WTC11 (cell line): ENCODE measurements around the gene GOSR2. TPM values are rescaled to one million over a fixed set of nuclear protein-coding genes. Genes with fewer than 3 reads are reported as not detected.
A peak's percentile ranks its signal among the peaks of the same experiment; 100 is the strongest.

Experiments used
- ELF4 ChIP-seq: sonication (generic); formaldehyde crosslinking; IDR thresholded peaks from 2 replicates; pipeline ENCODE4 v1.8.1; 2022; ENCODE audit warnings: low read depth, mild to moderate bottlenecking, moderate library complexity, missing genetic modification reagents
- EMX1 ChIP-seq: fragments of 250-450 bp; sonication (Bioruptor Pico); IDR thresholded peaks from 2 replicates; pipeline ENCODE4 v1.8.0; 2021; ENCODE audit warnings: mild to moderate bottlenecking
- ESRRA ChIP-seq: sonication (generic); formaldehyde crosslinking; IDR thresholded peaks from 2 replicates; pipeline ENCODE4 v1.8.1; 2022; ENCODE audit warnings: mild to moderate bottlenecking, missing genetic modification reagents, borderline replicate concordance
- IRF2 ChIP-seq: sonication (generic); formaldehyde crosslinking; IDR thresholded peaks from 2 replicates; pipeline ENCODE4 v1.8.0; 2022; ENCODE audit warnings: low read depth, missing genetic modification reagents, borderline replicate concordance
- MYBL2 ChIP-seq: sonication (generic); formaldehyde crosslinking; IDR thresholded peaks from 2 replicates; pipeline ENCODE4 v1.8.1; 2023; ENCODE audit warnings: mild to moderate bottlenecking, moderate library complexity, missing genetic modification reagents
- NFATC4 ChIP-seq: fragments of 250-450 bp; sonication (Bioruptor Pico); IDR thresholded peaks from 2 replicates; pipeline ENCODE4 v1.9.0; 2021; ENCODE audit warnings: mild to moderate bottlenecking
- NR3C1 ChIP-seq: sonication (generic); formaldehyde crosslinking; conservative IDR thresholded peaks from 2 replicates; pipeline ENCODE4 v1.8.1; 2023; ENCODE audit warnings: low read depth, mild to moderate bottlenecking, missing genetic modification reagents
- PRRX2 ChIP-seq: fragments of 250-450 bp; sonication (Bioruptor Pico); IDR thresholded peaks from 2 replicates; pipeline ENCODE4 v1.8.0; 2021; ENCODE audit warnings: mild to moderate bottlenecking
- SMAD4 ChIP-seq: sonication (generic); formaldehyde crosslinking; IDR thresholded peaks from 2 replicates; pipeline ENCODE4 v1.8.0; 2022; ENCODE audit warnings: mild to moderate bottlenecking, missing genetic modification reagents
- ZNF317 ChIP-seq: sonication (generic); formaldehyde crosslinking; IDR thresholded peaks from 2 replicates; pipeline ENCODE4 v1.8.1; 2023; ENCODE audit warnings: low read depth, mild to moderate bottlenecking, moderate library complexity, missing genetic modification reagents, borderline replicate concordance
- ZNF423 ChIP-seq: fragments of 250-450 bp; sonication (Bioruptor Pico); IDR thresholded peaks from 2 replicates; pipeline ENCODE4 v2.1.2; 2022; ENCODE audit warnings: mild to moderate bottlenecking, moderate library complexity
- total RNA-seq: library from RNA; stranded (reverse); gene quantifications from 3 replicates; pipeline ENCODE4 v1.2.3, GENCODE V29; 2021
- TF ChIP-seq, protein P1 (sequence below): fragments of 250-450 bp; sonication (Bioruptor Pico); IDR thresholded peaks from 2 replicates; pipeline ENCODE4 v1.9.0; 2021; ENCODE audit warnings: mild to moderate bottlenecking, borderline replicate concordance
- TF ChIP-seq, protein P2 (sequence below): sonication (generic); formaldehyde crosslinking; IDR thresholded peaks from 2 replicates; pipeline ENCODE4 v1.8.1; 2023; ENCODE audit warnings: mild to moderate bottlenecking, missing genetic modification reagents, borderline replicate concordance
- TF ChIP-seq, protein P3 (sequence below): sonication (generic); formaldehyde crosslinking; IDR thresholded peaks from 2 replicates; pipeline ENCODE4 v1.8.1; 2023; ENCODE audit warnings: mild to moderate bottlenecking, missing genetic modification reagents
- TF ChIP-seq, protein P4 (sequence below): sonication (generic); formaldehyde crosslinking; IDR thresholded peaks from 2 replicates; pipeline ENCODE4 v1.8.0; 2022; ENCODE audit warnings: missing genetic modification reagents
- TF ChIP-seq, protein P5 (sequence below): fragments of 250-450 bp; sonication (Bioruptor Pico); IDR thresholded peaks from 2 replicates; pipeline ENCODE4 v2.1.2; 2022; ENCODE audit warnings: mild to moderate bottlenecking, moderate library complexity
- TF ChIP-seq, protein P6 (sequence below): sonication (generic); formaldehyde crosslinking; IDR thresholded peaks from 2 replicates; pipeline ENCODE4 v1.8.1; 2022; ENCODE audit warnings: low read depth, missing genetic modification reagents, borderline replicate concordance
- TF ChIP-seq, protein P7 (sequence below): fragments of 250-450 bp; sonication (Bioruptor Pico); IDR thresholded peaks from 2 replicates; pipeline ENCODE4 v1.9.0; 2021; ENCODE audit warnings: moderate library complexity, mild to moderate bottlenecking, inconsistent platforms, borderline replicate concordance

The GOSR2 gene
- total RNA-seq, 1 experiment from 2014 or later = 45.8 TPM

DNA sequence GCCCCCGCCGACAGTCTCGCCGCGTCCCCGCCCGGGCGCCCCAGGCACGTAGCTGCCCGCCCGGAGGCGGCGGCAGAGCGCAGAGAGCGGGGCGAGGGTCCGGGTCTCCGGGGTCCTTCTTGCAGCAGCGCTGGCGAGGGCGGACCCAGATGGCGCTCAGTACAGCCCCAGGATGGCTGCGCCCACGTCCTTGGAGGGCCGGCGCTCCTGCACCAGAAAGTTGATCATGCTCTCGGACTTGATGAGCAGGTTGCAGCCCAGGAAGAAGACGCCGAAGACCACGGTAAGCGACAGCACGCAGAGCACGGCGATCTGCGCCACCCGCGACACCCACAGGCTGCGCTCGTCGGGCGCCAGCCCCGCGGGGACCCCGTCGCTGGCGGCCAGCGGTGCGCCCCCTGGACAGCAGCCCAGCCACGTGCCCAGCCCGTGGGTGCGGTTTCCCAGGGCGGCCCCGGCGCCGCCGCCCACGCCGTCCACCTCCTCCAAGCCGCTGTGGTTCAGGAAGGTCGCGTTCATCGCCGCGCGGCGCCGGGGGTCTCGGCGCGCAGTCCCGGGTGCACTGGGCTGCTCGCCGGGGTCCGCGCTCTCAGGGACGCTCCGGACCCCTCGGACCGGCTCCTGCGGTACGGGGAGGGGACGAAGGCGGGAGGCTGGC lies 55.7 kb downstream of the GOSR2 start (continued):
- TF ChIP-seq, protein P1, sequence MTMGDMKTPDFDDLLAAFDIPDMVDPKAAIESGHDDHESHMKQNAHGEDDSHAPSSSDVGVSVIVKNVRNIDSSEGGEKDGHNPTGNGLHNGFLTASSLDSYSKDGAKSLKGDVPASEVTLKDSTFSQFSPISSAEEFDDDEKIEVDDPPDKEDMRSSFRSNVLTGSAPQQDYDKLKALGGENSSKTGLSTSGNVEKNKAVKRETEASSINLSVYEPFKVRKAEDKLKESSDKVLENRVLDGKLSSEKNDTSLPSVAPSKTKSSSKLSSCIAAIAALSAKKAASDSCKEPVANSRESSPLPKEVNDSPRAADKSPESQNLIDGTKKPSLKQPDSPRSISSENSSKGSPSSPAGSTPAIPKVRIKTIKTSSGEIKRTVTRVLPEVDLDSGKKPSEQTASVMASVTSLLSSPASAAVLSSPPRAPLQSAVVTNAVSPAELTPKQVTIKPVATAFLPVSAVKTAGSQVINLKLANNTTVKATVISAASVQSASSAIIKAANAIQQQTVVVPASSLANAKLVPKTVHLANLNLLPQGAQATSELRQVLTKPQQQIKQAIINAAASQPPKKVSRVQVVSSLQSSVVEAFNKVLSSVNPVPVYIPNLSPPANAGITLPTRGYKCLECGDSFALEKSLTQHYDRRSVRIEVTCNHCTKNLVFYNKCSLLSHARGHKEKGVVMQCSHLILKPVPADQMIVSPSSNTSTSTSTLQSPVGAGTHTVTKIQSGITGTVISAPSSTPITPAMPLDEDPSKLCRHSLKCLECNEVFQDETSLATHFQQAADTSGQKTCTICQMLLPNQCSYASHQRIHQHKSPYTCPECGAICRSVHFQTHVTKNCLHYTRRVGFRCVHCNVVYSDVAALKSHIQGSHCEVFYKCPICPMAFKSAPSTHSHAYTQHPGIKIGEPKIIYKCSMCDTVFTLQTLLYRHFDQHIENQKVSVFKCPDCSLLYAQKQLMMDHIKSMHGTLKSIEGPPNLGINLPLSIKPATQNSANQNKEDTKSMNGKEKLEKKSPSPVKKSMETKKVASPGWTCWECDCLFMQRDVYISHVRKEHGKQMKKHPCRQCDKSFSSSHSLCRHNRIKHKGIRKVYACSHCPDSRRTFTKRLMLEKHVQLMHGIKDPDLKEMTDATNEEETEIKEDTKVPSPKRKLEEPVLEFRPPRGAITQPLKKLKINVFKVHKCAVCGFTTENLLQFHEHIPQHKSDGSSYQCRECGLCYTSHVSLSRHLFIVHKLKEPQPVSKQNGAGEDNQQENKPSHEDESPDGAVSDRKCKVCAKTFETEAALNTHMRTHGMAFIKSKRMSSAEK = no peak
- TF ChIP-seq MYBL2 (CRISPR knock-in tag) (peak; percentile 52; the same call in 1 of the 2 replicates), PRRX2 (CRISPR knock-in tag) (no peak), ZNF423 (CRISPR knock-in tag) (no peak), NFATC4 (CRISPR knock-in tag) (no peak), IRF2 (CRISPR knock-in tag) (no peak), EMX1 (CRISPR knock-in tag) (no peak), ZNF317 (0 out of 2 replicates have a peak, but pooled peaks have one; percentile 23), ELF4 (CRISPR knock-in tag) (no peak), NR3C1 (no peak), ESRRA (no peak), SMAD4 (CRISPR knock-in tag) (no peak)
- TF ChIP-seq, protein P2, sequence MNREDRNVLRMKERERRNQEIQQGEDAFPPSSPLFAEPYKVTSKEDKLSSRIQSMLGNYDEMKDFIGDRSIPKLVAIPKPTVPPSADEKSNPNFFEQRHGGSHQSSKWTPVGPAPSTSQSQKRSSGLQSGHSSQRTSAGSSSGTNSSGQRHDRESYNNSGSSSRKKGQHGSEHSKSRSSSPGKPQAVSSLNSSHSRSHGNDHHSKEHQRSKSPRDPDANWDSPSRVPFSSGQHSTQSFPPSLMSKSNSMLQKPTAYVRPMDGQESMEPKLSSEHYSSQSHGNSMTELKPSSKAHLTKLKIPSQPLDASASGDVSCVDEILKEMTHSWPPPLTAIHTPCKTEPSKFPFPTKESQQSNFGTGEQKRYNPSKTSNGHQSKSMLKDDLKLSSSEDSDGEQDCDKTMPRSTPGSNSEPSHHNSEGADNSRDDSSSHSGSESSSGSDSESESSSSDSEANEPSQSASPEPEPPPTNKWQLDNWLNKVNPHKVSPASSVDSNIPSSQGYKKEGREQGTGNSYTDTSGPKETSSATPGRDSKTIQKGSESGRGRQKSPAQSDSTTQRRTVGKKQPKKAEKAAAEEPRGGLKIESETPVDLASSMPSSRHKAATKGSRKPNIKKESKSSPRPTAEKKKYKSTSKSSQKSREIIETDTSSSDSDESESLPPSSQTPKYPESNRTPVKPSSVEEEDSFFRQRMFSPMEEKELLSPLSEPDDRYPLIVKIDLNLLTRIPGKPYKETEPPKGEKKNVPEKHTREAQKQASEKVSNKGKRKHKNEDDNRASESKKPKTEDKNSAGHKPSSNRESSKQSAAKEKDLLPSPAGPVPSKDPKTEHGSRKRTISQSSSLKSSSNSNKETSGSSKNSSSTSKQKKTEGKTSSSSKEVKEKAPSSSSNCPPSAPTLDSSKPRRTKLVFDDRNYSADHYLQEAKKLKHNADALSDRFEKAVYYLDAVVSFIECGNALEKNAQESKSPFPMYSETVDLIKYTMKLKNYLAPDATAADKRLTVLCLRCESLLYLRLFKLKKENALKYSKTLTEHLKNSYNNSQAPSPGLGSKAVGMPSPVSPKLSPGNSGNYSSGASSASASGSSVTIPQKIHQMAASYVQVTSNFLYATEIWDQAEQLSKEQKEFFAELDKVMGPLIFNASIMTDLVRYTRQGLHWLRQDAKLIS = no peak
- TF ChIP-seq, protein P3, sequence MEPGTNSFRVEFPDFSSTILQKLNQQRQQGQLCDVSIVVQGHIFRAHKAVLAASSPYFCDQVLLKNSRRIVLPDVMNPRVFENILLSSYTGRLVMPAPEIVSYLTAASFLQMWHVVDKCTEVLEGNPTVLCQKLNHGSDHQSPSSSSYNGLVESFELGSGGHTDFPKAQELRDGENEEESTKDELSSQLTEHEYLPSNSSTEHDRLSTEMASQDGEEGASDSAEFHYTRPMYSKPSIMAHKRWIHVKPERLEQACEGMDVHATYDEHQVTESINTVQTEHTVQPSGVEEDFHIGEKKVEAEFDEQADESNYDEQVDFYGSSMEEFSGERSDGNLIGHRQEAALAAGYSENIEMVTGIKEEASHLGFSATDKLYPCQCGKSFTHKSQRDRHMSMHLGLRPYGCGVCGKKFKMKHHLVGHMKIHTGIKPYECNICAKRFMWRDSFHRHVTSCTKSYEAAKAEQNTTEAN (CRISPR knock-in tag) = 0 out of 2 replicates have a peak, but pooled peaks have one; percentile 75
- TF ChIP-seq, protein P4, sequence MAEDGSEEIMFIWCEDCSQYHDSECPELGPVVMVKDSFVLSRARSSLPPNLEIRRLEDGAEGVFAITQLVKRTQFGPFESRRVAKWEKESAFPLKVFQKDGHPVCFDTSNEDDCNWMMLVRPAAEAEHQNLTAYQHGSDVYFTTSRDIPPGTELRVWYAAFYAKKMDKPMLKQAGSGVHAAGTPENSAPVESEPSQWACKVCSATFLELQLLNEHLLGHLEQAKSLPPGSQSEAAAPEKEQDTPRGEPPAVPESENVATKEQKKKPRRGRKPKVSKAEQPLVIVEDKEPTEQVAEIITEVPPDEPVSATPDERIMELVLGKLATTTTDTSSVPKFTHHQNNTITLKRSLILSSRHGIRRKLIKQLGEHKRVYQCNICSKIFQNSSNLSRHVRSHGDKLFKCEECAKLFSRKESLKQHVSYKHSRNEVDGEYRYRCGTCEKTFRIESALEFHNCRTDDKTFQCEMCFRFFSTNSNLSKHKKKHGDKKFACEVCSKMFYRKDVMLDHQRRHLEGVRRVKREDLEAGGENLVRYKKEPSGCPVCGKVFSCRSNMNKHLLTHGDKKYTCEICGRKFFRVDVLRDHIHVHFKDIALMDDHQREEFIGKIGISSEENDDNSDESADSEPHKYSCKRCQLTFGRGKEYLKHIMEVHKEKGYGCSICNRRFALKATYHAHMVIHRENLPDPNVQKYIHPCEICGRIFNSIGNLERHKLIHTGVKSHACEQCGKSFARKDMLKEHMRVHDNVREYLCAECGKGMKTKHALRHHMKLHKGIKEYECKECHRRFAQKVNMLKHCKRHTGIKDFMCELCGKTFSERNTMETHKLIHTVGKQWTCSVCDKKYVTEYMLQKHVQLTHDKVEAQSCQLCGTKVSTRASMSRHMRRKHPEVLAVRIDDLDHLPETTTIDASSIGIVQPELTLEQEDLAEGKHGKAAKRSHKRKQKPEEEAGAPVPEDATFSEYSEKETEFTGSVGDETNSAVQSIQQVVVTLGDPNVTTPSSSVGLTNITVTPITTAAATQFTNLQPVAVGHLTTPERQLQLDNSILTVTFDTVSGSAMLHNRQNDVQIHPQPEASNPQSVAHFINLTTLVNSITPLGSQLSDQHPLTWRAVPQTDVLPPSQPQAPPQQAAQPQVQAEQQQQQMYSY (CRISPR knock-in tag) = no peak
- TF ChIP-seq, protein P5, sequence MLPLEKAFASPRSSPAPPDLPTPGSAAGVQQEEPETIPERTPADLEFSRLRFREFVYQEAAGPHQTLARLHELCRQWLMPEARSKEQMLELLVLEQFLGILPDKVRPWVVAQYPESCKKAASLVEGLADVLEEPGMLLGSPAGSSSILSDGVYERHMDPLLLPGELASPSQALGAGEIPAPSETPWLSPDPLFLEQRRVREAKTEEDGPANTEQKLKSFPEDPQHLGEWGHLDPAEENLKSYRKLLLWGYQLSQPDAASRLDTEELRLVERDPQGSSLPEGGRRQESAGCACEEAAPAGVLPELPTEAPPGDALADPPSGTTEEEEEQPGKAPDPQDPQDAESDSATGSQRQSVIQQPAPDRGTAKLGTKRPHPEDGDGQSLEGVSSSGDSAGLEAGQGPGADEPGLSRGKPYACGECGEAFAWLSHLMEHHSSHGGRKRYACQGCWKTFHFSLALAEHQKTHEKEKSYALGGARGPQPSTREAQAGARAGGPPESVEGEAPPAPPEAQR (CRISPR knock-in tag) = no peak
- TF ChIP-seq, protein P6, sequence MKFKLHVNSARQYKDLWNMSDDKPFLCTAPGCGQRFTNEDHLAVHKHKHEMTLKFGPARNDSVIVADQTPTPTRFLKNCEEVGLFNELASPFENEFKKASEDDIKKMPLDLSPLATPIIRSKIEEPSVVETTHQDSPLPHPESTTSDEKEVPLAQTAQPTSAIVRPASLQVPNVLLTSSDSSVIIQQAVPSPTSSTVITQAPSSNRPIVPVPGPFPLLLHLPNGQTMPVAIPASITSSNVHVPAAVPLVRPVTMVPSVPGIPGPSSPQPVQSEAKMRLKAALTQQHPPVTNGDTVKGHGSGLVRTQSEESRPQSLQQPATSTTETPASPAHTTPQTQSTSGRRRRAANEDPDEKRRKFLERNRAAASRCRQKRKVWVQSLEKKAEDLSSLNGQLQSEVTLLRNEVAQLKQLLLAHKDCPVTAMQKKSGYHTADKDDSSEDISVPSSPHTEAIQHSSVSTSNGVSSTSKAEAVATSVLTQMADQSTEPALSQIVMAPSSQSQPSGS (CRISPR knock-in tag) = no peak
- TF ChIP-seq, protein P7, sequence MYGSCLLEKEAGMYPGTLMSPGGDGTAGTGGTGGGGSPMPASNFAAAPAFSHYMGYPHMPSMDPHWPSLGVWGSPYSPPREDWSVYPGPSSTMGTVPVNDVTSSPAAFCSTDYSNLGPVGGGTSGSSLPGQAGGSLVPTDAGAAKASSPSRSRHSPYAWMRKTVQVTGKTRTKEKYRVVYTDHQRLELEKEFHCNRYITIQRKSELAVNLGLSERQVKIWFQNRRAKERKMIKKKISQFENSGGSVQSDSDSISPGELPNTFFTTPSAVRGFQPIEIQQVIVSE (CRISPR knock-in tag) = no peak
